SU-DHL-6 (cell line): ENCODE results near the gene SMC6.

Experiments
- H2AFZ ChIP-seq: fragments of 200-600 bp; sonication (generic); 2 replicates; pipeline ENCODE4 v1.6.1; 2014; ENCODE audit warnings: low read depth, mild to moderate bottlenecking, moderate library complexity, mixed read lengths, antibody characterized with exemption, low read length; ENCODE audit not compliant: severe bottlenecking
- H3F3A ChIP-seq: fragments of 200-600 bp; shearing (Covaris generic); 2 replicates; pipeline ENCODE4 v1.6.0; 2016; ENCODE audit warnings: antibody characterized with exemption, mild to moderate bottlenecking; ENCODE audit not compliant: insufficient read depth
- H3K27ac ChIP-seq: fragments of 200-600 bp; sonication (generic); 2 replicates; pipeline ENCODE4 v1.5.1; 2016; ENCODE audit warnings: low read depth, mild to moderate bottlenecking, low read length, moderate library complexity, mixed read lengths
- H3K27me3 ChIP-seq: fragments of 200-600 bp; sonication (generic), shearing (Covaris generic); 2 replicates; pipeline ENCODE4 v1.6.0; 2014; ENCODE audit warnings: mild to moderate bottlenecking, low read length
- H3K36me3 ChIP-seq: fragments of 200-600 bp; sonication (generic); 2 replicates; pipeline ENCODE4 v1.6.1; 2014; ENCODE audit warnings: mild to moderate bottlenecking, low read length, mixed read lengths
- H3K4me2 ChIP-seq: fragments of 300-600, 200-600 bp; shearing (Covaris generic), sonication (generic); 2 replicates; pipeline ENCODE4 v1.6.0; 2014; ENCODE audit warnings: low read length, low read depth, mild to moderate bottlenecking; ENCODE audit not compliant: poor library complexity, severe bottlenecking
- H3K4me3 ChIP-seq: fragments of 200-600 bp; sonication (generic); 2 replicates; pipeline ENCODE4 v1.5.1; 2014; ENCODE audit warnings: antibody characterized with exemption, low read length, mild to moderate bottlenecking, mixed read lengths; ENCODE audit not compliant: insufficient read depth, poor library complexity, severe bottlenecking
- H3K79me2 ChIP-seq: fragments of 200-600 bp; sonication (generic); 2 replicates; pipeline ENCODE4 v1.6.1; 2014; ENCODE audit warnings: mild to moderate bottlenecking, low read length, moderate library complexity; ENCODE audit not compliant: insufficient read depth
- H3K9ac ChIP-seq: fragments of 200-600 bp; sonication (generic); 2 replicates; pipeline ENCODE4 v1.7.0; 2014; ENCODE audit warnings: mild to moderate bottlenecking, low read length
- H3K9me2 ChIP-seq: fragments of 200-600 bp; sonication (generic); replicated peaks from 2 replicates; pipeline ENCODE4 v1.6.1; 2014; ENCODE audit warnings: low read length; ENCODE audit not compliant: insufficient read depth
- H3K9me3 ChIP-seq: fragments of 200-600 bp; sonication (generic); 2 replicates; pipeline ENCODE4 v1.6.1; 2014; ENCODE audit warnings: low read length, mixed read lengths; ENCODE audit not compliant: insufficient read depth
- H4K20me1 ChIP-seq: fragments of 200-600 bp; sonication (generic); 2 replicates; pipeline ENCODE4 v1.6.1; 2014; ENCODE audit warnings: low read depth, mild to moderate bottlenecking, antibody characterized with exemption, low read length, moderate library complexity, mixed read lengths
- CTCF ChIP-seq: fragments of 200-600 bp; sonication (generic); IDR thresholded peaks from one replicate; pipeline ENCODE4 v1.5.1; 2017; ENCODE audit warnings: antibody characterized with exemption, mild to moderate bottlenecking, low read length, moderate library complexity; ENCODE audit not compliant: insufficient read depth, poor library complexity, severe bottlenecking
- EZH2phosphoT487 ChIP-seq: fragments of 200-600 bp; sonication (generic), shearing (Covaris generic); conservative IDR thresholded peaks from 2 replicates; pipeline ENCODE4 v1.6.1; 2018; ENCODE audit warnings: mild to moderate bottlenecking, antibody characterized with exemption, low read length, moderate library complexity, mixed read lengths

The SMC6 gene

DNA sequence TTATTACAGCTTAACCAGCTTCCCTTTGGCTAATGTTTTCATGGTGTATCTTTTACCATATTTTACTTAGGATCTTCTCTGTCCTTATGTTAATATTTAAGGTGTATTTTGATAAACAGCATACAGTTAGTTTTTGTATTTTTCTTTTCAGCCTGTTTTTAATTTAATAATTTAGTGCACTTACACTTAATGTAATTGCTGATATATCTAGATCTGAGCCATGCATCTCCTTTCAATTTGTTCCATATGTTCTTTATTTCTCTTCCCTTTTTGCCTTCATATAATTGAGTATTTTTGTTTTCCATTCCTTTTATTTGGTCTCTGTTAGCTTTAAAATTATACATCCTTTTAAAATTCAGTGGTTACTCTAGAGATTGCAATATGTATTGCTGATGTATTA lies 78.8 kb downstream of the SMC6 start:
- no peaks in the 10 kb centered on the region for H3K27me3 ChIP-seq
- TF ChIP-seq EZH2phosphoT487: no peak
- TF ChIP-seq CTCF: no peak
- no peak overlapping the region for H3K4me2 ChIP-seq
- no peak overlapping the region for H3K27ac ChIP-seq
- H4K20me1 ChIP-seq: no peaks in the 10 kb centered on the region
- H3K4me3 ChIP-seq: no peak overlapping the region
- no peaks in the 10 kb centered on the region for H3K9me2 ChIP-seq
- peaks cover 21% of the 10 kb centered on the region for H3F3A ChIP-seq
- no peak overlapping the region for H2AFZ ChIP-seq
- H3K9ac ChIP-seq: no peak overlapping the region
- peaks cover 43% of the 10 kb centered on the region for H3K36me3 ChIP-seq
- no peaks in the 10 kb centered on the region for H3K9me3 ChIP-seq
- no peaks in the 10 kb centered on the region for H3K79me2 ChIP-seq

DNA sequence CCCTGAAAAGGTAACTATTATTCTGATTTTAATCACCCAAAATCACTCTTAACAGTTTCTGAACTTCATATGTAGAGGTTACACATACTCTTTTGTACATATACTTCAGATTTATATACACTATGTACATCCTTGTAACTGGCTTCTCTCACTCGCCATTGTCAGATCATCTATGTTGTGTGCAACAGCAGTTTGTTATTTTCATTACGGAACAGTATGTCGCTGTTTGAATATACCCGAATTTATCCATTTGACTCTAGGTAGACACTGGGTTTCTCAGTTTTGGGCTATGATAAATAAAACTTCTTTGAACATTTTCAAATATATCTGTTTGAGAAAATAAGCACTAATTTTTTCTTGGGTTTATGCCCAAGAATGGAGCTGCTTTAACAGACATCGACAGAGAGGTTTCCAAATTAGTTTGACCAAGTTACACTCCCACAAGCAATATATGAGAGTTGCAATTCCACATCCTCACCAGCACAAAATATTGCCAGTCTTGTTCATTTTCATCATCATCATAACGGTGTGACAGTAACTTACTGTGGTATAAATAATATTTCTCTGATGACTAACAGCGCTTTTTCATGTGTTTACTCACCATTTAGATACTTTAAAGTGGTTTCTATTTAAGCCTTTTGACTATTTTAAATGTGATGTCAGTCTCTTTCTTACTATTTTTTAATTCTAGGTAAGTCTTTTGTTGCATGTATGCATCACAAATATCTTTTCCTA lies 80.9 kb downstream of the SMC6 start:
- no peak overlapping the region for H2AFZ ChIP-seq
- H3K79me2 ChIP-seq: no peaks in the 10 kb centered on the region
- no peak for TF ChIP-seq EZH2phosphoT487
- no peak for TF ChIP-seq CTCF
- no peaks in the 10 kb centered on the region for H3K27me3 ChIP-seq
- H3K9me3 ChIP-seq: no peaks in the 10 kb centered on the region
- H3K36me3 ChIP-seq: peaks cover 46% of the 10 kb centered on the region
- peaks cover 21% of the 10 kb centered on the region for H3F3A ChIP-seq
- H3K27ac ChIP-seq: no peak overlapping the region
- H3K9me2 ChIP-seq: no peaks in the 10 kb centered on the region
- no peak overlapping the region for H3K4me3 ChIP-seq
- no peak overlapping the region for H3K9ac ChIP-seq
- no peaks in the 10 kb centered on the region for H4K20me1 ChIP-seq
- no peak overlapping the region for H3K4me2 ChIP-seq

DNA sequence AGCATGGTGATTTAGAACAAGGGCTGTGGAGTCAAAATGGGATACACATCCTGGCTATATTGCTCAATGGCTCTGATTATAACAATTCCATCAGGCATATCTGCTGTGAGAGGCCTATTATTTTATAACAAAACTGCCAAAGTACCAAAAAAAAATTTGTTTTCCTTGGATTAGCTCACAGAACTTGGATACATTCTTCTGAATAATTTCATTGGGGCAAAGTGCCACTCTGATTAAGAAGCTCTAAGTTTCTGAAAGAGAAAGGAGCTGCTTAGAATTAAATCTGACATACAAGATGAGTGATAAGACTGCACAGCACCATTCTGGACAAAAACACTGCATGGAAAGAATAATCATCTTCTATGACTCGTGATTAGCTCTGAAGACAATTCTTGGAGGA lies 85.7 kb downstream of the SMC6 start:
- no peak overlapping the region for H3K9ac ChIP-seq
- no peak overlapping the region for H3K27ac ChIP-seq
- peaks cover 41% of the 10 kb centered on the region for H3K36me3 ChIP-seq
- no peaks in the 10 kb centered on the region for H3K27me3 ChIP-seq
- no peaks in the 10 kb centered on the region for H3K79me2 ChIP-seq
- H3K9me2 ChIP-seq: no peaks in the 10 kb centered on the region
- H3K4me3 ChIP-seq: no peak overlapping the region
- peaks cover 9% of the 10 kb centered on the region for H3F3A ChIP-seq
- H2AFZ ChIP-seq: no peak overlapping the region
- no peaks in the 10 kb centered on the region for H4K20me1 ChIP-seq
- H3K4me2 ChIP-seq: no peak overlapping the region
- no peaks in the 10 kb centered on the region for H3K9me3 ChIP-seq
- TF ChIP-seq CTCF (no peak), EZH2phosphoT487 (no peak)
